Metanephros (tissue), 1 donor: Measurements from ENCODE around the gene MAGEA2. TPM values are rescaled to one million over a fixed set of nuclear protein-coding genes. Genes with fewer than 3 reads are reported as not detected.

Experiments used
- total RNA-seq: library from RNA; depleted of rRNA; stranded (reverse); fragments of >200 nt; gene quantifications from one replicate; pipeline ENCODE4 v1.2.3, GENCODE V29; 2014

MAGEA2 gene, protein sequence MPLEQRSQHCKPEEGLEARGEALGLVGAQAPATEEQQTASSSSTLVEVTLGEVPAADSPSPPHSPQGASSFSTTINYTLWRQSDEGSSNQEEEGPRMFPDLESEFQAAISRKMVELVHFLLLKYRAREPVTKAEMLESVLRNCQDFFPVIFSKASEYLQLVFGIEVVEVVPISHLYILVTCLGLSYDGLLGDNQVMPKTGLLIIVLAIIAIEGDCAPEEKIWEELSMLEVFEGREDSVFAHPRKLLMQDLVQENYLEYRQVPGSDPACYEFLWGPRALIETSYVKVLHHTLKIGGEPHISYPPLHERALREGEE
- total RNA-seq = not detected

GRCh38 chrX:152753686-152754650 lies at the start of gene MAGEA2:
Gene MAGEA2, minus strand, starts transcription at chrX:152753842. Its CDS starts 2,479 bp downstream, at chrX:152751363.

GRCh38 chrX:152769549-152770289 lies 16.1 kb upstream of the MAGEA2 start, which contains the start of gene MAGEA6:
Gene MAGEA6, minus strand, starts transcription at chrX:152769689. Its CDS starts 2,039 bp downstream, at chrX:152767650.

DNA sequence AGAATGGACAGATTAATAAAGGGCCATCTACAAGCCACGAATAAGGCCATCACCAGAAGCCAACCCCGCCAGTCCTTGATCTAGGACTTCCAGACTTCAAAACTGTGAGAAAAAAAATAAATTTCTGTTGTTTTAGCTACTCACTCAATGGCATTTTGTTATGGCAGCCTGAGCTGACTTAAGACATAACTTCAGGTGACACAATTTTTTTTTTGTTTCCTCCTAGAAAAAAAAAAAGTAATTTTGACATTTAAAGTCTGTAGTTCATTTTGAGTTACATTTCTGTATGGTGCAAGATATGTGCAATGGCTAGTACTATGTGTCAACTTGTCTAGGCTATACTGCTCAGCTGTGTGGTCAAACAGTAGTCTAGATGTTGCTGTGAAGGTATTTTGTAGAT lies 5.3 kb upstream of the MAGEA2 start, which contains the start of gene CSAG3:
Gene CSAG3 (plus strand): TSS at position 301 of the 400 bp plus-strand sequence.

GRCh38 chrX:152733261-152733975 lies 20.2 kb downstream of the MAGEA2 start, which contains the start of the genes CSAG1 and MAGEA12:
Gene CSAG1, minus strand, starts transcription at chrX:152733721. Its CDS starts 1,261 bp downstream, at chrX:152732460.
Gene MAGEA12, plus strand, starts transcription at chrX:152733757. Its CDS starts 2,405 bp downstream, at chrX:152736162.

DNA sequence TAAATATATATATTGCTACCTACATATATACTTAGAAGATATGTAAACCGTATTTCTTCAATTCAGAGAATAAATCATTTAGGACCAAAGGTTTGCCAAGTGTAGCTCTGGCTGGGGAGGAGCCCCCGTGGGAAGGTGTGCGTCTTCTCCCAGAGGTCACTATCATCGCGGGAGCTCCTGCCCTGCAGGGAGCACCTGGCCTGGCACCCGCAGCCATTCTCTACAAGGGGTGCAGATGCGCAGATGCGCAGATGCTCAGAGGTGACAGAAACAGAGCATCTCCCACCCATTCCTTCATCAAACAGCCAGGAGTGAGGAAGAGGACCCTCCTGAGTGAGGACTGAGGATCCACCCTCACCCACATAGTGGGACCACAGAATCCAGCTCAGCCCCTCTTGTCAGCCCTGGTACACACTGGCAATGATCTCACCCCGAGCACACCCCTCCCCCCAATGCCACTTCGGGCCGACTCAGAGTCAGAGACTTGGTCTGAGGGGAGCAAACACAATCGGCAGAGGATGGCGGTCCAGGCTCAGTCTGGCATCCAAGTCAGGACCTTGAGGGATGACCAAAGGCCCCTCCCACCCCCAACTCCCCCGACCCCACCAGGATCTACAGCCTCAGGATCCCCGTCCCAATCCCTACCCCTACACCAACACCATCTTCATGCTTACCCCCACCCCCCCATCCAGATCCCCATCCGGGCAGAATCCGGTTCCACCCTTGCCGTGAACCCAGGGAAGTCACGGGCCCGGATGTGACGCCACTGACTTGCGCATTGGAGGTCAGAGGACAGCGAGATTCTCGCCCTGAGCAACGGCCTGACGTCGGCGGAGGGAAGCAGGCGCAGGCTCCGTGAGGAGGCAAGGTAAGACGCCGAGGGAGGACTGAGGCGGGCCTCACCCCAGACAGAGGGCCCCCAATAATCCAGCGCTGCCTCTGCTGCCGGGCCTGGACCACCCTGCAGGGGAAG lies 39.5 kb downstream of the MAGEA2 start, which contains the start of gene MAGEA2B:
Gene MAGEA2B (plus strand): TSS at position 814 of the 973 bp plus-strand sequence. CDS start 2,479 bp downstream, outside the sequence.

DNA sequence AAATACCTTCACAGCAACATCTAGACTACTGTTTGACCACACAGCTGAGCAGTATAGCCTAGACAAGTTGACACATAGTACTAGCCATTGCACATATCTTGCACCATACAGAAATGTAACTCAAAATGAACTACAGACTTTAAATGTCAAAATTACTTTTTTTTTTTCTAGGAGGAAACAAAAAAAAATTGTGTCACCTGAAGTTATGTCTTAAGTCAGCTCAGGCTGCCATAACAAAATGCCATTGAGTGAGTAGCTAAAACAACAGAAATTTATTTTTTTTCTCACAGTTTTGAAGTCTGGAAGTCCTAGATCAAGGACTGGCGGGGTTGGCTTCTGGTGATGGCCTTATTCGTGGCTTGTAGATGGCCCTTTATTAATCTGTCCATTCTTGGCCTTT lies 44.5 kb downstream of the MAGEA2 start, which contains the start of gene CSAG2:
Gene CSAG2 (minus strand): TSS at position 101 of the 400 bp plus-strand sequence. CDS start 161 bp downstream, outside the sequence.

Other genes with a start within 250 kb of the MAGEA2 start
- 0.99 TPM for gene GABRQ, start 115.9 kb downstream of the MAGEA2 start, total RNA-seq
- gene MAGEA3, start 55.0 kb downstream of the MAGEA2 start, total RNA-seq = not detected
- not detected for gene CSAG2, start 44.6 kb downstream of the MAGEA2 start, total RNA-seq
- not detected for gene MAGEA2B, start 39.2 kb downstream of the MAGEA2 start, total RNA-seq
- not detected for gene CSAG1, start 20.1 kb downstream of the MAGEA2 start, total RNA-seq
- gene MAGEA12, start 20.1 kb downstream of the MAGEA2 start, total RNA-seq = not detected
- gene CSAG3, start 5.4 kb upstream of the MAGEA2 start, total RNA-seq = not detected
- gene MAGEA6, start 15.8 kb upstream of the MAGEA2 start, total RNA-seq = not detected
- 26.3 TPM for gene CETN2, start 76.9 kb upstream of the MAGEA2 start, total RNA-seq
- gene NSDHL, start 77.2 kb upstream of the MAGEA2 start, total RNA-seq = 10.8 TPM
- gene ZNF185, start 144.2 kb upstream of the MAGEA2 start, total RNA-seq = 16.5 TPM
- not detected for gene PNMA5, start 240.3 kb upstream of the MAGEA2 start, total RNA-seq